Measurements from ENCODE around the gene WRAP53.
"Not testable (repeated sequence)": the region's sequence is repeated elsewhere in the genome, so short reads cannot be mapped to it uniquely, and the experiment has no call there.

Gene WRAP53

GRCh38 chr17:7687908-7688807 lies at the start of gene WRAP53:
WRAP53 (plus strand) TSS chr17:7688477; CDS start chr17:7688649, 172 bp downstream.
- peak within 1 kb of the TSS; percentile 98 for H3K4me3 ChIP-seq (ENCODE audit: low read depth, low read length)
- peak; percentile 98 for DNase-seq (ENCODE audit: low read depth)
- TF ChIP-seq, protein P1, sequence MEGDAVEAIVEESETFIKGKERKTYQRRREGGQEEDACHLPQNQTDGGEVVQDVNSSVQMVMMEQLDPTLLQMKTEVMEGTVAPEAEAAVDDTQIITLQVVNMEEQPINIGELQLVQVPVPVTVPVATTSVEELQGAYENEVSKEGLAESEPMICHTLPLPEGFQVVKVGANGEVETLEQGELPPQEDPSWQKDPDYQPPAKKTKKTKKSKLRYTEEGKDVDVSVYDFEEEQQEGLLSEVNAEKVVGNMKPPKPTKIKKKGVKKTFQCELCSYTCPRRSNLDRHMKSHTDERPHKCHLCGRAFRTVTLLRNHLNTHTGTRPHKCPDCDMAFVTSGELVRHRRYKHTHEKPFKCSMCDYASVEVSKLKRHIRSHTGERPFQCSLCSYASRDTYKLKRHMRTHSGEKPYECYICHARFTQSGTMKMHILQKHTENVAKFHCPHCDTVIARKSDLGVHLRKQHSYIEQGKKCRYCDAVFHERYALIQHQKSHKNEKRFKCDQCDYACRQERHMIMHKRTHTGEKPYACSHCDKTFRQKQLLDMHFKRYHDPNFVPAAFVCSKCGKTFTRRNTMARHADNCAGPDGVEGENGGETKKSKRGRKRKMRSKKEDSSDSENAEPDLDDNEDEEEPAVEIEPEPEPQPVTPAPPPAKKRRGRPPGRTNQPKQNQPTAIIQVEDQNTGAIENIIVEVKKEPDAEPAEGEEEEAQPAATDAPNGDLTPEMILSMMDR (IDR thresholded peaks at IDR 0.05; ENCODE audit: insufficient read depth, low read depth, low read length, missing control alignments), result peak; percentile 94

DNA sequence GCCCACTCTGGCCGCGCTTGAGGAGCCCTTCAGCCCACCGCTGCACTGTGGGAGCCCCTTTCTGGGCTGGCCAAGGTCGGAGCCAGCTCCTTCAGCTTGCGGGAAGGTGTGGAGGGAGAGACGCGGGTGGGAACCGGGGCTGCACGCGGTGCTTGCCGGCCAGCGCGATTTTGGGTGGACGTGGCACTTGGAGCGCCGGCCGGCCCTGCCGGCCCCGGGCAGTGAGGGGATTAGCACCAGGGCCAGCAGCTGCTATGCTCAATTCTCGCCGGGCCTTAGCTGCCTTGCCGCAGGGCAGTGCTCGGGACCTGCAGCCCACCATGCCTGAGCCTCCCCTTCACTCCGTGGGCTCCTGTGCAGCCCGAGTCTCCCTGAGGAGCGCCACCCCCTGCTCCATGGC lies 47.5 kb upstream of the WRAP53 start:
- TF ChIP-seq, protein P1 (IDR thresholded peaks at IDR 0.05; ENCODE audit: insufficient read depth, low read depth, low read length, missing control alignments), result no peak
- H3K4me3 ChIP-seq (ENCODE audit: low read depth, low read length), result no peak overlapping the region
- DNase-seq (ENCODE audit: low read depth), result no peak

DNA sequence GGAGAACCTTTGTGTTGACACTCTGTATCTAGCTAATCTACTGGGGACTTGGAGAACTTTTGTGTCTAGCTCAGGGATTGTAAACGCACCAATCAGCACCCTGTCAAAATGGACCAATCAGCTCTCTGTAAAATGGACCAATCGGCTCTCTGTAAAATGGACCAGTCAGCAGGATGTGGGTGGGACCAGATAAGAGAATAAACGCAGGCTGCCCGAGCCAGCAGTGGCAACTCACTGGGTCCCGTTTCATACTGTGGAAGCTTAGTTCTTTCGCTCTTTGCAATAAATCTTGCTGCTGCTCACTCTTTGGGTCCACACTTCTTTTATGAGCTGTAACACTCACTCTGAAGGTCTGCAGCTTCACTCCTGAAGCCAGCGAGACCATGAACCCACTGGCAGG lies 46.6 kb upstream of the WRAP53 start:
- not testable (repeated sequence) for DNase-seq (ENCODE audit: low read depth); H3K4me3 ChIP-seq (ENCODE audit: low read depth, low read length)

DNA sequence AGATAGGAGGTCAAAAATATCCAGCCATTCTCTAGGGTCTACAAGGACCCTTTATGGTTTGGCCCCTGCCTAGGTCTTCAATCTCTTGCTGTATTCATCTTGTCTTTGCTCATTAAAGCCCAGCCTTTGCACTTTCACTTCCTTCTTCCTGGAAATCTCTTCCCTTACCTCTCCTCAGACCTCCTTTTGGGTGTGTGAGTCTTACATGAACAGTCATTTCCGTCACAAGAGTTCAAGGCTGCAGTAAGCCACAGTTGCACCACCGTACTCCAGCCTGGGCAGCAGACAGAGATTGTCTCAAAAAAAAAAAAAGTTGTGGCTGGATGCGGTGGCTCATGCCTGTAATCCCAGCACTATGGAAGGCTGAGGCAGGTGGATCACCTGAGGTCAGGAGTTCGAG lies 43.5 kb upstream of the WRAP53 start:
- H3K4me3 ChIP-seq (ENCODE audit: low read depth, low read length), result no peak overlapping the region
- TF ChIP-seq, protein P1 (IDR thresholded peaks at IDR 0.05; ENCODE audit: insufficient read depth, low read depth, low read length, missing control alignments), result no peak

DNA sequence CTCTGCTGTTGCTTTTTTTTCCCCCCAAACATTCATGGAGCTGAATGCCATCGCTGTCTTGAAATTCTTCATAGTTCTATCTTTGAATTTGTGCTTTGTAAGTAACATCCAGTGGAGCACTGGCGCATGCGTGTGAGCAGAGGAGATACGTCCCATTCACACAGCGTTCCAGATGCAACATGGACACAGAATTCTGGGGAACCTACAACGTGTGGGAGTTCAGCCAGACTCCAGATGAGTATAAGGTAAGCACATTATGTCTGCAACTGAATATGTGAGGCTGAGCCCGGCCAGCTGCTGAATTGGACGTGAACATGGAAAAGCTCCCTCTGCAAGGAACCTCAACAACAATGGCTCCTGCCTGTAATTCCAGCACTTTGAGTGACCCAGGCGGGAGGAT lies 41.8 kb upstream of the WRAP53 start:
- TF ChIP-seq, protein P1 (IDR thresholded peaks at IDR 0.05; ENCODE audit: insufficient read depth, low read depth, low read length, missing control alignments), result no peak
- no peak for DNase-seq (ENCODE audit: low read depth)

More for the DNA sequence above, 43.5 kb upstream of the WRAP53 start:
- peak; percentile 21 for DNase-seq (ENCODE audit: low read depth)

DNA sequence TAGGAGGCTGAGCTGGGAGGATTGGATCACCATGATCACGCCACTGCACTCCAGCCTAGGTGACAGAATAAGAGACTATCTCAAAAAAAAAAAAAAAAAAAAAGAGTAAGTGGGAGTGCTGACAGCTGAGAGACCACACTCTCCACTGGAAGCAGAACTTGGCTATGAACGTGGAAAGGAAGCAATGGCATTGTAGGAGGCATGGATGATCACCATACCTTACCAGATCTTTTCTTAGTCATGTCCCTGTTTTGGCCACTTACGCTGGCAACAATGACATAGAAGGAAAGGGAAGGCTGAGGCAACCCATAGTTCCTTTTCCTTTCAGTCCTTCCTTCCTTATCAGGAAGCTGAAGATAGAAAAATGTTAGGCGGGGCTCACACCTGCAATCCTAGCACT lies 41.3 kb upstream of the WRAP53 start:
- no peak overlapping the region for H3K4me3 ChIP-seq (ENCODE audit: low read depth, low read length)
- TF ChIP-seq, protein P1 (IDR thresholded peaks at IDR 0.05; ENCODE audit: insufficient read depth, low read depth, low read length, missing control alignments), result no peak

More for the DNA sequence above, 41.8 kb upstream of the WRAP53 start:
- no peak overlapping the region for H3K4me3 ChIP-seq (ENCODE audit: low read depth, low read length)

DNA sequence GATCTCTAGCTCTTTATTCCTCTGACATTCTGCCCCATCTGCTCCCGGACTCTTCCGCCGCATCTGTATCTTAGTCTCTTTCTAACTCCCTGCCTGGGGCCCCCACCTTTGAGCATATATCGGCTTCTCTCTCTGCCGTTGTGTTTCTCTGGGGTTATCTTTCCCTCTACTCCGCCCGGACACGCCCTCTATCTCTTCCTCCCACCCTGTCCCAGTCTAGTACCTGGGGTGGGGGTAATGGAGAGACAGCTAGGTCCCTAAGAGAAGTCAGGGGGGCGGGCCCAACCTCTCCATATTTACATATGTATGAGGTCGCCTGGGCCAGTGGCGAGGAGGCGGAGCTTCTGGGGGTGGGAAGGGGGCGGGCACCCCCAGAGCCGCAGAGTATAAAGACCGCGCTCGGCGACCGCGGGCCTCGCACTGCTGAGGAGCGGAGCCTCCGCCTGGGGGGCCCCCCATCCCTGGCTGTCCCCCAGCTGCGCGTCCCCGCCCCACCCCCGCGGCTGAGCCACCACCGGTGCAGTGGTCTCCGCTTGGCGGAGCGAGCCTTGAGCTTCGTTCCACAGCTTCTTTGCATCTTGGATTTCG lies 37.7 kb upstream of the WRAP53 start, which contains the start of gene ATP1B2:
TSS of gene ATP1B2 (plus strand) at position 418 of the 588 bp plus-strand sequence. CDS start 593 bp downstream, outside the sequence.
- peak within 1 kb of the TSS; percentile 13 for H3K4me3 ChIP-seq (ENCODE audit: low read depth, low read length)
- TF ChIP-seq, protein P1 (IDR thresholded peaks at IDR 0.05; ENCODE audit: insufficient read depth, low read depth, low read length, missing control alignments), result no peak
- peak; percentile 59 for DNase-seq (ENCODE audit: low read depth)

More for the DNA sequence above, 41.3 kb upstream of the WRAP53 start:
- DNase-seq (ENCODE audit: low read depth), result no peak

Measured in GM12865 (cell line).